NCI-H510A treated with DMSO at 0.1 percent for 48 hours (cell line): Measurements from ENCODE around the gene PHF2.

Source experiments
- DNase-seq: peaks from one replicate; lab custom pipeline; 2025; lab: John Stamatoyannopoulos, UW

The PHF2 gene

DNA sequence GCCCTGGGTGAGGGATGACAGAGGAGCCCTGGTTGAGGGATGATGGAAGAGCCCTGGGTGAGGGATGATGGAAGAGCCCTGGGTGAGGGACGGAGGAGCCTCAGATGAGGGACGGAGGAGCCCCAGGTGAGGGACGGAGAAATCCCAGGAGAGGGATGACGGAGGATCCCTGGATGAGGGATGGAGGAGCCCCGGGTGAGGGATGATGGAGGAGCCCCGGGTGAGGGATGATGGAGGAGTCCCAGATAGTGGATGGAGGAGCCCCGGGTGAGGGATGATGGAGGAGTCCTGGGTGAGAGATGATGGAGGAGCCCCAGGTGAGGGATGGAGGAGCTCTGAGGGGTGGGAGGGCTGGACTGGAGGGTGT, 10.9 kb downstream of the PHF2 start:
- DNase-seq, result no peak

DNA sequence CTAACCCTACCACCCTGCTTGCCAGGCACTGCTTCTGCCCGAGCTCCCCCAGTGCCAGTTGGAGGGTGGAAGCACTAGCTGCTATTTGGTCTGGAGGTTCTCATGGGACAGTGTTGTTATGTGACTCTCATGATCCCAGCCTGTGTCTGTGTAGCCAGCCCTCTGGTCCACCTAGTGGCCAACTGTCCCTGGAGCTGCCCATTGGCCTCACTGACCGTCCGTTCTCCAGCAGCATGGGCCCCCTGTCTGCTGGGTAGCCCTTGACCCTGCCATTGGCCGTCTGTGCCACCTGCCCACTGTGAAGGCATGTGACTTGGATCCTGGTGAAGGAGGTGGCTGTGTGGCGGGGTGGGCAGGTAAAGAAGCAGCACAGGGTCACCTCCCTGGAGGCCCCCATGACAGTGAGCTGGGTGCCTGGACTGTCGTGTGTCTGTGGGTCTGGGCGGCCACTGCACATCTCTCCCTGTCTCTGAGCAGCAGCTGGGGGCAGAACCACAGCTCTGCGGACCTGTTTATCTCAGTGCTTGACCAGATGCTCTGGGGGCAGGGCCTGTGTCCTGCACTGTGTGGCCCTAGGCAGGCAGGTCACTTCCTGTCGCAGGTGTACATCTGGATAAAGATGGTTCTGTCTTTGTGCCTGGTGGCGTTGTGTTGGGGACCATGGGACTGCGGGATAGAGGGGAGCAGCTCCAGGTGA, 11.4 kb downstream of the PHF2 start:
- no peak for DNase-seq

DNA sequence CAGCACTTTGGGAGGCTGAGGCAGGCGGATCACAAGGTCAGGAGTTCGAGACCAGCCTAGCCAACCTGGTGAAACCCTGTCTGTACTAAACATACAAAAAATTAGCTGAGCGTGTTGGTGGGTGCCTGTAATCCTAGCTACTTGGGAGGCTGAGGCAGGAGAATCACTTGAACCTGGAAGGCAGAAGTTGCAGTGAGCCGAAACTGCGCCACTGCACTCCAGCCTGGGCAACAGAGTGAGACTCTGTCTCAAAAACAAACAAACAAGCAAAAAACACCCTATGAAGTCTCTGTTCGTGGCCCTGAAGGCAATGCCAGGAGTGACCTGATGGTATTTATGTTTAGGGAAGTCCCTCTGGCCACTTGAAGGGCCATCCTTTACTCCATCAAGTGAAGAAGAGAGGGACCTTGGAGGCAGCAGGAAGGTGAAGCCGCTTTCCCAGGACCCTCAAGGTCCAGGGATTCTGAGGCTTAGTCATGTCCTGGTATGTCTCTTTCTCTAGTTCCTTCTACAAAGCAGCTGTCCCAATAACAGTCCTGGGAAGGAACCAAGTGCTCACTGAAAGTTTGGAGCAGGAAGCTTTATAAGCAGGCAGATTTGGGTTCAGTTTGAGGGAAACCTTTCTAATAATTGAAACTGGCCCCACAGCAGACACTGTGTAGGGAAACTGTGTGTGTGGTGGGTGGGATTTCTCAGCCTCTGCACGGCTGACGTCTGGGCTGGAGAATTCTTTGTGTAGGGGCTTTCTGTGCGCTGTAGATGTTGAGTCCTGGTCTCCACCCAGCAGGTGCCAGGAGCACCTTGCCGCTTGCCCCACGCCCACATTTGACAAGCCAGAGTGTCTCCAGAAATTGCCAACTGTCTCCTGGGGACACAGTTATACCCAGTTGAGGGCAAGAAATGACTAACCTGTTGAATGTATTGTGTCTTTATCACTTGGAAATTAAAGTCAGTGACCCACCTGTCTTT, 12.5 kb downstream of the PHF2 start:
- no peak for DNase-seq

DNA sequence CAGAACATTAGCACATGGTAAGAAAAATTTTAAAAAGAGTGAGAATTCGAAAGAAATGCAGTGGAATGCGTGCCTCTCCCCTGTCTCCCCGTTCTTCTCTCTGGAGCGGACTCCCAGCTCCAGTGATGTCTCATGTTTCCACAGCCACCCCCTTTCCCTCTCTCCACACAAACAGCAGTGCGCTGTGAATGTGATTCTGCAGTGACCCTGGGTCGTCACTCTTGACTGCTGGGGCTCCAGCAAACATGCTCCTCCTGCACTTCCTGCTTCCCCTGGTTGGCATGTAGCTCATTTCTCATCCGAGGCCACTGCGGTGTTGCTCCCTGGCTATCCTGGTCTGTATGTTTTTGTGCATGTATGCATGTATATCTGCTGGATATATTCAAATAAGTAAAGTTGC, 13.3 kb downstream of the PHF2 start:
- peak; percentile 59 for DNase-seq

DNA sequence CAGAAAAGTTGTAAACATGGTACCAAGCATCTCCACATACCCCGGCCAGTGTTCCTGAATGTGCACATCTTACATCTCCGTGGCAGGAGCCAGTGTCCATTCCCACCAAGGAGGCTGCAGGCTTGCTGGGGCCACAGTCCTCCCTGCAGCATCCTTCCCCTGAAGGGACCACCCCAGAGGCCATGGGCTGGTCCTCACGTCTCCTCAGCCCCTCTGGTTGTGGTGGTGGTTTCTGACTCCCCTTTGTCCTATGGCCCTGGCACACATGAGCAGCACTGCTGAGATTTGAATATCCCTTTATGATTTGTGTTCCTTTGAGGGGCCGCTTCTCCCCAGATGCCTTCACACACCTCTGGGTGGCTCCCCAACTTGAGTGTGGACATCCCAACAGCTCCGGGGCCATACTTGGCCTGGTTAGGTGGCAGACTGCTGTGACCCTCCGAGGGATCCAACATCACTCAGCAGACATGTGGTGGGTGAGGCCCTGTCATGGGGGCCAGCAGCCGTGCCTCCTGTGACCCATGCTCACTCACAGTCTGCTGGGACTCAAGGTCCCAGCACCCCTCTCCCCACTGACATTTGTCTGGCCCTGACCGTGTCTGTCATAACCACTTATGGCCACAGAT, 14.3 kb downstream of the PHF2 start:
- no peak for DNase-seq

DNA sequence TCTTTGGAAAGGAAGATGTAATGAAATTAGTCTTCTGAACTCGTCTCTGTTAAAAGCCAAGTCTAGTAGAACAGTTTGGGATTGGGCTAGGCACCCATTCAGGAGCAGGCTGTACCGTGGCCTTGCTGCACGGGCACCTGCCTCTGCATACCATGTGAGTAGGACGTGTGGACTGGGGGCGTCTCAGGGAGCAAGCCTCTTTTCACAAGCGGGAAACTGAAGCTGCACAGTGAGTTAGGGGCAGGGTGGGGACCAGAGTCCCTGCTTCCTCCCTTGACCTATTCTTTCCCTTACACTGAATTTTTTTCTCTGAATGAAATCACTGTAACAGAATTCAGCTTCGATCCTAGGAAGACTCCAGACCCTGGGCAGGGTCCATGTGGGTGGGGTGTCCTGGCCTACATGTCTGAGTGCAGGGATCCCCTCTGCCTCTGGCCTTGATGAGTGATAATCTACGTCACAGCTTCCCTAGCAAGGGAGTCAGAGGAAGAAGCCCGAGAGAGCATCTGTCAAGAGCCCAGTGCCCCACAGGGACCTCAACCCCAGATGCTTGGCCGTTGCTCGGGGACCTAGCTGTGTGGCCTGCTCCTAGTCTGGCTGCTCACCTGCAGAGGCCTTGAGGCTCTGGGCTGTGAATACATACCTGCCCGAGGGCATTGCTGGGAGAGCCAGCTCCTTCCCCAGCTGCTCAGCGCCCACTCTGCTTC, 15.1 kb downstream of the PHF2 start:
- no peak for DNase-seq

DNA sequence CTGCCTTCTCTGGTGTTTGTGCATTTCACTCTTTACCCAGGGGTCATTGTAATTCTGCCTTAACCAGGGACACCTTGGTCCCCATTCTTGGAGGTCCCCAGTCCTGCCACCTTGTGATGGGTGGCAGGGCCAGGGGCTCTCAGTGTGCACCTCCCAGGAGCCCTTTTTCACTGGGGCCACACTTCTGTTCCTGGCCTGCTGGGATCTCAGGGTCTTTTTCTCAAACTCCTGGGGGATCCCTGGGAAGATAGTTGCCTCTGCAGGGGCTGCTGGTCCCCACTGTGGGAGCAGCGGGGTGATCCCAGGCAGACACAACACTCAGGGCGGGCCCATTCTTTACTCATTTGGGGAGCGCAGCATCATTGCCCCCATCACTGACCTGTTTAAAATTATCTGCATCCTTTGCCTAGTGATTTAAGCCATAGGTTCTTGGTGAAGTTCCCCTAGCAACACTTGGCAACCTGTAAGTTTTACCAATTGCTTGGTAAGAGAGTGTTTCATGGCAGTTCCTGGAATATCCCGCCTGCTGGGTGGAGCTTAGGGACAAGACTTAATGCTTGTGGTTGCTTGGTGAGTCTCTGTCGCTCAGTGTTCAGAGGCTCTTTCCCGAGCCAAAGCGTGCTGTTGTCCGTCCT, 15.7 kb downstream of the PHF2 start:
- no peak for DNase-seq

DNA sequence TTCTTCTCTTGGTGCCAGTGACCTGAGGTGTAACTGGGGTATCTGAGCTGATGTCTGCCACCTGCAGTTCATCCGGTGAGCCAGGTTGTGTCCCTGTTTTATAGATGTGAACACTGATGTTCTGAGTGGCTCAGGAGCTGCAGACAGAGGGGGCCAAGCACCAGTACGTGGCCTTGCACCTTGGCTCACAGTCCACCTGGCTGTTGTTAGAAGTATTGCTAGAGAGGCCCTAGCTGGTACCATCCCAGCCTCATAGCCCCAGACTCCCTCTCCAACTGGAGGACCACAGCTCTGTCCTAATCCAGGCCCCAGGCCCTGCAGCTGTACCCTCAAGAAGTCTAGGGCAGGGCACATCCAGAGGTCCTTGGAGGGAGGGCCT, 16.2 kb downstream of the PHF2 start:
- DNase-seq, result peak; percentile 83

DNA sequence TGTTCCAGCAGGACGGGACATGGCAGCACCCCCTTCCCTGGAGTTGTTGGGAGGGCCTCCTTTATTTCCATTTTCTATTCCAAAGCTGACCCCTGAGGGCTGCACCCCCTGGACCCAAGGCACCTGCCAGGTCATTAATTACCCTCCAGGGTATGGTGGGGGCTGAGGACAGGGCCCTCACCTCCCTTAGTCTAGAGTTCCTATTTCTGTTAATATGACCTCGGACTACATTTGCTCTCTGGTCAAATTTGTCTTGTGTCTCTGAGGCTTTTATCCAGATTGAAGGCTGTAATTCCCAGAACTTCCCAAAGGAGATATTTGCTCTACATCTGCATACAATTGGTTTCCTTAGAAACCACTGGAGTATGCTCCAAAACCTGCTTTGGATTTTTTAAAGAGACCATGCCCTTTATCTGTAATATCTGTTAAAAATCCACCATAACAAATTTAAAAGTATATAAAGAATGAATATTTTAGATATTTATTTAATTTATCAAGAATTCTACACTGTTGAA, 16.8 kb downstream of the PHF2 start:
- no peak for DNase-seq

DNA sequence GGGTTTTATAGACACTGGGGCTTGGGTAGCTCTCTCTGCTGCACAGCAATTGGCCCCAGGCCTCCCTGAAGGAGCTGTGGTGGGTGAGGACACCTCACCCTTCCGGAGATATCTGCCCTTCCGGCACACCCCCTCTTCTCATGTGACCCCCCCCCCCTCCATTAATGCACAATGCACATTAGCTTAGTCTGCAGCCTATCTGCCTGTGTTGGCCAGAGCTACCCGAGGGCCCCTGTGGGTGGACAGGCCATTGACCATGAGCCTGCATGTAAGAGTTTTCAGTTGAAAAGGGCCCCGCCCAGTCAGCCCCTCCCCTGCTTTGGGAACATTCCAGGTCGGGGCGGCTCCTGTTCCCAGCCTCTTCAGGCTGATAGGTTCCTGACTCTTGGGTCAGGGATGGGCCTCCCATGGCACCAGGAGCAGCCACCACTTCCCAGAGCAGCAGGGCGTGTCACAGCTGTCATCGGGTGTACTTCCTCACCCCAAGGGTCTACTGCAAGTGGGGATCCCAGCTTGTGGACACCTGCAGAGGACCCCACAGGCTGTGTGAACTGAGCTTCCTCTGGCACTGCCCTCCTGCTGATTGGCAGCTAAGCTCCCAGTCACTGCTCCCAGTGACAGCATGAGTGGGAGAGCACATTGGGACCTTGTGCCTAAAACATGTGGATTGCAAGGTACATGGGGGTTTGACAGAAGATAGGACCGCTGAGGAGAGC, 17.8 kb downstream of the PHF2 start:
- DNase-seq, result no peak

DNA sequence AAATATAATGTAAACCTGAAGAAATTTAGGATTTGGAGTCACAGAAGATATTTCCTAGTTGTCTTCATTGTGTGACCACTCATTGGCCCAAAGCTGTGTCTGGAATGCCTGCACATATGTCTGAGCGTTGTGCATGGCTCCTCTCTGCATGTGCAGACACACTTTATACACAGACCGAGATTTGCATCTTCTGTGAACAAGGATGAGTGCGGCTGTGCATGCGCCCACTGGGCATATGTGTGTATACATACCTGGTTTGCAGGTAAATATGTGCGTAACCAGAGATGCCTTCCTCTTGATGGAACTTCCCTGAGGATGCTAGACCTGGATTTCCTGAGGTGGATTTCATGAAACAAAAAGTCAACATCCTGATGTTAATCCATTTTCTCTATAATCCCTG, 19.1 kb downstream of the PHF2 start:
- no peak for DNase-seq

DNA sequence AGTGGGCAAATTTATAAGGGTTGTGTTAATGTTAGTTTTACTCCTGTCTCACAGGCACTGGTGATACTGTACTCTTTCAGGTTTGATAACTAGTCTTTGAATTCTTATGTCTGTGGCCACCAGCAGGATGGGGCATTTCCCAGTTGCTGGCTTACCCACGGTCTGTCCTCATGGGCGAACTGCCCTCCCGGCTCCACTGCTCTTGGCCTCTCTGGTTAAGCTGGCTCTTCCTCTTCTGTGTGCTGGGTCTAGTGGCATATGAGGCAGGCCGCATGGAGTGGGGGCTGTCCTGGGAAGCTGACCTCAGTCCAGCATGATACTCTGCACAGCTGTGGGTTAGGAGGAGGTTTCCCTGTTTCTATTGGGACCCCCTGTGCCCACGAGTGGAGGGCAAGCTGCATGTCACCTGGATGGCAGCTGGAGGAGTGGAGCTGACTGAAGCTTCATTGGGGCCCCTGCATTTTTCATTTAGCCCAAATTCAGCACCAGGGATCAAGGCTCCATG, 19.5 kb downstream of the PHF2 start:
- no peak for DNase-seq

DNA sequence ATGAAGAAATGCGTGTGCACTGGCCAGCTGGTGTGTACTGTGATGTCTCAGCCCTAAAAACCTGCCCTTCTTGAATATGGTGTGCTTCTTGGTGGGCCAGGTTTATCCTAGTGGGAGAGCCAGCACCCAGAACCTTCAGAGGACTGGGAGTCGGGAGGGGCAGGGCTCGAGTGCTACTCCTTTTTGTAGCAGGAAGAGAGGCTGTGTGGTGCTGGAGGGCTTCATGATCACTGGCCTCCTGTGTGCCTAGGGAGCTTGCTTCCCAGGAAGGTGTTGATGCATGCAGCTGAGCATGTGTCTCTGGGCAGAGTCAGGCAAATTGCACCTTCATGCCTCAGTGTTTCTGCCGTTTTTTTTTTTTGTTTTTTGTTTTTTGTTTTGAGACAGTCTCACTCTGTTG, 20.0 kb downstream of the PHF2 start:
- DNase-seq, result no peak

DNA sequence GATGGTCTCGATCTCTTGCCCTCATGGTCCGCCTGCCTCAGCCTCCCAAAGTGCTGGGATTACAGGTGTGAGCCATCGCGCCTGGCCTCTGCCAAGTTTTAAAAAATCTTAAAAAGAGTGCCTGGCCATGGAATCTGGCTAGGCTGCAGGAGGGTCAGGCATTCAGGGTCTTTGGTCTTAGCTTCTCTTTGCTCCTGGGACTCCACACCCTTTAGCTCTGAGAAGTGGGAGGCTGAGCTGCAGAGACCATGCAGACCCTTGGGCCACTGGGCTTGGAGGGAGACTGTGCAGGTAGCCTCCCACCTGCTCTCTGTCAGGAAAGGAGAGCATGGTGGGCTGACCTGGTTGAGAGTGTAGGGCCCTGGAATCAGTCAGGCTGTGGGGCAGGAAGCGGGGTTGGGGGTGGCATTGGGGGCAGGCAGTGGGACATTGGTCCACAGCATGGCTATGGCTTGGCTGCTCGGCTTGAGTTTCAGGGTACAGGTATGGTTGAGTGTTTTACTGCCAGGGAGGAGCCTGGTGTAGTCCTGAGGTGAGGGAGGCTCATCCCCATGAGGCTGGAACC, 20.8 kb downstream of the PHF2 start:
- no peak for DNase-seq

DNA sequence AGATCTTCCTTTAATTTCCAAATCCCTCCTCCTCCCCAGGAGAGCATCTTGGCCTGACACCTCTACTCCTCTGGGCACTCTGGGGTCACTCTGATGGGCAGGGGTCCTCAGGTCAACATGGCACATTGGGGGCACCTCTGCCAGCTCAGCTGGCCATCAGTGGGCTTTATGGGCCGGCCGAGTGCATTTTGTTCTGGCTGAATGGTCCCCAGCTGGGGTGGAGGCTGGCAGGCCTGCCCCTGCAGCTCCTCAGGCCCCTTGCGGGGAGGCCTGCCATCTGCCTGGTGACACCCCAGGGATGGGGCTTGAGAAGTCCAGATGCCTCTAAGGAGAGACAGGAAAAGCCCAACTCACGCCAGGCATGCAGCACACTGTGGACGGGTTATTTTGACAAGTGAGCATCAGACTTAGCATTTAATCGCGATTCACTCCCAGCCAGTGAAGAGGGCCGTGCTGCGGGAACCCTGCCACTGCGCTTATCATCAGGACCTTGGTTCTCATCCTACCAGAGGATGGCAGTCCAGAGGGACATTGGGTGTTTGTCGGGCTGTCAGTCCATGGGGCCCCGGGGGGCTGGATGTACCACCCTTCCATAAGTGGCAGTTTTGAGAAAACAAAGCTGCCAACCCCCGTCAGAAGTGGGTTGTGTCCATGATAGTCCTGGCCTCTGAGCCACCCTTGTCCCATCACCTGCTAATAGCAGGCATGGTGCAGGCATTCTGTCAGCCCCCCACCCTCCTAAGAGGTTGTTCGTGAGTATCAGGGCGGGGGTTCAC, 21.7 kb downstream of the PHF2 start:
- no peak for DNase-seq

DNA sequence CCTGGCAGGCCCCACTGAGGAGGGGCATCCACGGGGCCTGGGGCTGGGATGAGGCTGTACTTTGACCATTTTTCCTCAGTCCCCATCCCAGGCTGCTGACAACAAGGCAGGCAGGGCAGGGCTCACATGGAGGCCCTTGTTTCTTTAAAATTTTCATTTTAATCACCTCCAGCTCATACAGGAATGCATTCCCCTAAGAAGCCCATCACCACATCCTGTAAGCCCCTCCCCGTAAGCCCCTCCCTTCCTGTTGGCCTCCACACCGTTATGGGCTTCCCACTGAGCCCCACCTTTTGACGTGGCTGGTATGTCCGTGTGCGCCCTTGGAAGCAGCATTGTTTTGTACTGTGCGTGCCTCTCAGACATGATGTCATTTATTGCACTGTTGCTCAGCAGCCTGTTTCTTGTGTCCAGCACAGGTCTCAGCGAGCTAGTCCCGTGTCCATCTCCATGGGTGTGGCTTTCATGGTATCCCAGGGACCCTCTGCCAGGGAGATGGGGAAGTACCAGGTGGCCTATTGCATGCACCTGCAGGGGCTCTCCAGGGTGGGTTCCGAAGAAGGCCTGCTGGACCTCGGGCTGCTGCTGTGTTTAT, 22.4 kb downstream of the PHF2 start:
- no peak for DNase-seq

DNA sequence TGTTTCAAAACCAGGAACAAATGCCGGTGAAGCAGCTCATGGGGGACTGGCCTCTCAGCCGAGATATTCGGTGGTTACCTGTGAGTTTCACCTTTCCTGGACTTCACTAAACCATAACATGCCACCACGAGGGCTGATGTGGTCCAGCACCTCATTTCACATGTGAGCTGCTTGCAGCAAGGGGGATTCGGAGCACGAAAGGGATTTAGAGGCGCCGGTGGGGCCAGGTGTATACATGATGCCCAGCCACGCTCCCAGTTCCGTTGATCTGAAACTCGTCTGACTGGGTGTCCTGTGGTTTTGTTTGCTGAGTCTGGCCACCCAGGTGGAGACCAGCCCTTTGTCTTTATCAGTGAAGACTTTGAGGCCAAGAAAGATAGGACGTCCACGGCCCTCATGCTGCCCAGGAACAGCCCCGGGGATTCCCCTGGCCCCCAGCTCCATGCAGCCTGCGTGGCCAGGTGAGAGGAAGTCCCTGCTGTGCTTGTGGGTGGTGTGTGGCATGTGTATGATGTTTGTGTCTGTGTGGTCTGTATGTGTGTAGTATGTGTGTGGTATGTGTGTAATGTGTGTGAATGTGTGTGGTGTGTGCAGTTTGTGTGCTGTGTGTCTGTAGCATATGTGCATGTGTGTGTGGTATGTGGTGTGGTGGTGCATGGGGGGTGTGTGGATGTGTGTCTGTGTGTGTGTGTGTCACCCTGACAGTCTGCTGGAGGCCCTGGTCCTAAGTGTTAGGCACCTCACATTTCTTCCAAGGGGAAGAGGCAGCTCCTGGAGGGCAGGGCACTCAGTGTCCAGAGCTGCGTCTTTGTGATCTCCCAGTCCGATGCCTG, 23.4 kb downstream of the PHF2 start:
- DNase-seq, result no peak

DNA sequence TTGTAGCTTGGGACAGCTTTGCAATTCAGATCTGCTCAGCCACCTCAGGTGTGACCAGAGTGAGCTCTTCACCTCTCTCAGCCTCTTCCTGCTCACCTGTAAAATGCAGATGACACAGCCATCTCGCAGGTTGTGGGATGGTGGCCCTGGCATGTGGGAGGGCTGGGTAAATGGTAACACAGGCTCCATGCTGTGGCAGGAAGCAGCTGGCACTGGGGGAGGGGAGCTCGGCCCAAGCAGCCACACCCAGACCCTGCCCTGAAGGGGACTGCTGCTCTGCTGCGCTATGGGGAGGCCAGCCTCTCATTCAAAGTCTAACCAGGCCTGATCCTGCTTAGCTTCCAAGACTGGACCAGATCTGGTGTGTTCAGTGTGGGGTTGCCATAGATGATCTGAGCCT, 24.1 kb downstream of the PHF2 start:
- DNase-seq, result peak; percentile 83
